ENCODE results near the gene TNNI3.

DNA sequence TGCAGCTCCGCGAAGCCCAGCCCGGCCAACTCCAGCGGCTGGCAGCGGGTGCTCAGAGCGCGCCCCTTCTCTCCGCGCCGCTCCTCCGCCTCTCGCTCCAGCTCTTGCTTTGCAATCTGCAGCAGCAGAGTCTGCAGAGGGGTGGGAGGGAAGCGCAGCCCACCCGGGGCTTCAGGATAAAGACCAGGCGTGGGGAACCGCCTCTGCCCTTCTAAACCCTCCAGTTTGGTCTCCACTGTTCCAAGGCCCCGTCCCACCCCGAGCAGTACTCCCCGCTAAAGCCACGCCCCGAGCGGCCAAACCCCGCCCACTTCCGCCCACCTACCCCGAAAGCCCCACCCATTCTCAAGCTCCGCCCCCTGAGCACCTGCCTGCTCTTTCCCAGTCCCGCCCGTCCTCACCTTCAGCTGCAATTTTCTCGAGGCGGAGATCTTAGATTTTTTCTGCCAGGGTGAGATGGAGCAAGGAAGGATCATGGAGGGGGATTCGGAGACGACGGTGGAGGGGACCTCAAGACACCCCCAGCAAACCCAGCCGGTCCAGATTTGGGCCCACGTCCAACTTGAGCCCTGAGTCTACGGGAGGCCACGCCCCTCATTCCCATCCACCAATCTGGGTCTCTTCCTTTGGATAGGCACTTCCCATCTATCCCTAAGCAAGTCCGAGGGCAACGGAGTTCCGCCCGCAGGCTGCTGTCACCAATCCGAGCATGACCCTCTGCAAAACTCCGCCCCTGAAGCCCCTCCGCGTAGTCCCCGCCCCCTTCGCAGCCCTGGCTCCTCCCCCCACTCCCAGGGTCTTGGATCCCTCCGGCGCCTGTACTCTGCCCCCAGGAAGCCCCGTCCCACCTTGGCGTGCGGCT lies 1.1 kb downstream of the TNNI3 start:
- TF ChIP-seq, protein P1, sequence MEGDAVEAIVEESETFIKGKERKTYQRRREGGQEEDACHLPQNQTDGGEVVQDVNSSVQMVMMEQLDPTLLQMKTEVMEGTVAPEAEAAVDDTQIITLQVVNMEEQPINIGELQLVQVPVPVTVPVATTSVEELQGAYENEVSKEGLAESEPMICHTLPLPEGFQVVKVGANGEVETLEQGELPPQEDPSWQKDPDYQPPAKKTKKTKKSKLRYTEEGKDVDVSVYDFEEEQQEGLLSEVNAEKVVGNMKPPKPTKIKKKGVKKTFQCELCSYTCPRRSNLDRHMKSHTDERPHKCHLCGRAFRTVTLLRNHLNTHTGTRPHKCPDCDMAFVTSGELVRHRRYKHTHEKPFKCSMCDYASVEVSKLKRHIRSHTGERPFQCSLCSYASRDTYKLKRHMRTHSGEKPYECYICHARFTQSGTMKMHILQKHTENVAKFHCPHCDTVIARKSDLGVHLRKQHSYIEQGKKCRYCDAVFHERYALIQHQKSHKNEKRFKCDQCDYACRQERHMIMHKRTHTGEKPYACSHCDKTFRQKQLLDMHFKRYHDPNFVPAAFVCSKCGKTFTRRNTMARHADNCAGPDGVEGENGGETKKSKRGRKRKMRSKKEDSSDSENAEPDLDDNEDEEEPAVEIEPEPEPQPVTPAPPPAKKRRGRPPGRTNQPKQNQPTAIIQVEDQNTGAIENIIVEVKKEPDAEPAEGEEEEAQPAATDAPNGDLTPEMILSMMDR (IDR thresholded peaks at IDR 0.05; ENCODE audit: low read length): no peak
- no peak for TF ChIP-seq EZH2 (optimal IDR thresholded peaks at IDR 0.05; ENCODE audit: low read depth, low read length)
- no peak for TF ChIP-seq EZH2phosphoT487 (IDR thresholded peaks at IDR 0.05; ENCODE audit: low read length)
